ENCODE data around the gene KBTBD7. TPM values are rescaled to one million over a fixed set of nuclear protein-coding genes. Genes with fewer than 3 reads are reported as not detected.

Gene KBTBD7
- total RNA-seq, 1 donor from 2014 or later = 14.4 TPM

Other genes with a start within 250 kb of the KBTBD7 start
- 87.7 and 89.7 TPM in 2 replicates for gene ELF1, start 175.3 kb downstream of the KBTBD7 start, total RNA-seq
- 11.0 and 12.1 TPM in 2 replicates for gene WBP4, start 133.1 kb downstream of the KBTBD7 start, total RNA-seq
- 11.1 and 12.5 TPM in 2 replicates for gene KBTBD6, start 61.8 kb downstream of the KBTBD7 start, total RNA-seq
- gene MTRF1, start 69.0 kb upstream of the KBTBD7 start, total RNA-seq = 22.2 and 22.8 TPM in 2 replicates
- gene NAA16, start 116.7 kb upstream of the KBTBD7 start, total RNA-seq = 48.4 and 51.1 TPM in 2 replicates